Suprapubic skin (tissue), 4 donors: ENCODE measurements around the gene MAML2. TPM values are rescaled to one million over a fixed set of nuclear protein-coding genes. Genes with fewer than 3 reads are reported as not detected.

ENCODE experiments used
- DNase-seq, 2 donors: peaks; one replicate each; pipeline ENCODE4 v3.0.0-alpha.2; 2019; ENCODE audit warnings: low spot score in 2 of 2
- H3K27ac ChIP-seq: fragments of 200-600 bp; sonication (generic); one replicate; pipeline ENCODE4 v1.5.1; 2019
- H3K27me3 ChIP-seq: fragments of 200-600 bp; sonication (generic); one replicate; pipeline ENCODE4 v1.5.1; 2019
- H3K36me3 ChIP-seq: fragments of 200-600 bp; sonication (generic); one replicate; pipeline ENCODE4 v1.5.1; 2019
- H3K4me1 ChIP-seq: fragments of 200-600 bp; sonication (generic); one replicate; pipeline ENCODE4 v1.5.1; 2019
- H3K4me3 ChIP-seq: fragments of 200-600 bp; sonication (generic); one replicate; pipeline ENCODE4 v1.5.1; 2019; ENCODE audit warnings: mild to moderate bottlenecking
- H3K9me3 ChIP-seq: fragments of 200-600 bp; sonication (generic); one replicate; pipeline ENCODE4 v1.5.1; 2019
- CTCF ChIP-seq, 2 donors: fragments of 200-600 bp in 1 of 2; fragments of 450-650 bp in 1 of 2; sonication (generic) in 1 of 2; IDR thresholded peaks; one replicate each; pipeline ENCODE4 v1.5.1; 2016 to 2019; ENCODE audit warnings: antibody characterized with exemption in 2 of 2, mild to moderate bottlenecking in 1 of 2, moderate library complexity in 1 of 2
- EP300 ChIP-seq: sonication (generic); formaldehyde crosslinking; IDR thresholded peaks from one replicate; pipeline ENCODE4 v1.6.1; 2017; ENCODE audit warnings: antibody characterized with exemption
- POLR2A ChIP-seq, 2 donors: fragments of 450-650 bp; IDR thresholded peaks; one replicate each; pipeline ENCODE4 v1.6.1; 2017; ENCODE audit warnings: antibody characterized with exemption in 2 of 2, mild to moderate bottlenecking in 2 of 2, moderate library complexity in 2 of 2
- POLR2AphosphoS5 ChIP-seq, 3 donors: sonication (generic); formaldehyde crosslinking; IDR thresholded peaks; one replicate each; pipeline ENCODE4 v1.6.1; 2017; ENCODE audit warnings: antibody characterized with exemption in 3 of 3
- WGBS: methylation state at CpG from one replicate; pipeline ENCODE4 v1.1.5; 2018; 5-methylcytosine and 5-hydroxymethylcytosine counted together
- total RNA-seq, 4 donors: library from RNA; depleted of rRNA; stranded (reverse); fragments of >200 nt; gene quantifications; one replicate each; pipeline ENCODE4 v1.1.0, GENCODE V29; 2016

The MAML2 gene
- total RNA-seq, 4 donors from 2014 or later: 24.9 to 44.4 (median 30.9) TPM

- H3K27me3 ChIP-seq: no peaks in the 10 kb centered on the region
- H3K27ac ChIP-seq: no peak overlapping the region
- 51% methylated on average over 1 of the region's 1 CpG for WGBS
- no peak for DNase-seq
- no peaks in the 10 kb centered on the region for H3K9me3 ChIP-seq
- no peak overlapping the region for H3K4me3 ChIP-seq
- no peaks in the 10 kb centered on the region for H3K36me3 ChIP-seq
- peaks cover 23% of the 10 kb centered on the region for H3K4me1 ChIP-seq
- TF ChIP-seq EP300 (no peak), CTCF (IDR thresholded peaks at IDR 0.05) (no peak), POLR2A (IDR thresholded peaks at IDR 0.05) (no peak), POLR2AphosphoS5 (IDR thresholded peaks at IDR 0.05) (no peak)
Observed at GRCh38 chr11:96043291-96043690, 299.7 kb downstream of the MAML2 start.

- no peak for TF ChIP-seq POLR2AphosphoS5 (IDR thresholded peaks at IDR 0.05)
- TF ChIP-seq CTCF (IDR thresholded peaks at IDR 0.05): no peak
- no peak for TF ChIP-seq POLR2A (IDR thresholded peaks at IDR 0.05)
- no peak for TF ChIP-seq EP300
- DNase-seq: no peak
- Histone ChIP-seq H3K27me3 (no peaks in the 10 kb centered on the region), H3K36me3 (no peaks in the 10 kb centered on the region), H3K4me1 (peaks cover 22% of the 10 kb centered on the region), H3K4me3 (no peak overlapping the region), H3K27ac (peak overlapping the region; percentile 46), H3K9me3 (no peaks in the 10 kb centered on the region)
- WGBS: 39% methylated on average over 5 of the region's 5 CpGs
Observed at GRCh38 chr11:96038046-96038445, 304.9 kb downstream of the MAML2 start.

GRCh38 chr11:96037405-96037949 is 305.5 kb downstream of the MAML2 start:
- Histone ChIP-seq H3K9me3 (no peaks in the 10 kb centered on the region), H3K36me3 (no peaks in the 10 kb centered on the region), H3K27me3 (no peaks in the 10 kb centered on the region), H3K4me3 (no peak overlapping the region), H3K4me1 (peaks cover 22% of the 10 kb centered on the region), H3K27ac (peak overlapping the region; percentile 46)
- no peak for DNase-seq
- TF ChIP-seq POLR2AphosphoS5 (IDR thresholded peaks at IDR 0.05) (no peak), POLR2A (IDR thresholded peaks at IDR 0.05) (no peak), CTCF (IDR thresholded peaks at IDR 0.05) (no peak), EP300 (no peak)
- WGBS: 29% methylated on average over 4 of the region's 4 CpGs

- Histone ChIP-seq H3K9me3 (no peaks in the 10 kb centered on the region), H3K4me1 (peaks cover 22% of the 10 kb centered on the region), H3K4me3 (no peak overlapping the region), H3K27ac (peak overlapping the region; percentile 46), H3K36me3 (no peaks in the 10 kb centered on the region), H3K27me3 (no peaks in the 10 kb centered on the region)
- no peak for DNase-seq
- WGBS: 41% methylated on average over 6 of the region's 6 CpGs
- TF ChIP-seq CTCF (IDR thresholded peaks at IDR 0.05) (no peak), EP300 (no peak), POLR2A (IDR thresholded peaks at IDR 0.05) (no peak)
Observed at GRCh38 chr11:96036863-96037262, 306.1 kb downstream of the MAML2 start.

- H3K4me1 ChIP-seq: peaks cover 22% of the 10 kb centered on the region
- H3K27ac ChIP-seq: no peak overlapping the region
- H3K4me3 ChIP-seq: no peak overlapping the region
- DNase-seq: no peak
- no peaks in the 10 kb centered on the region for H3K27me3 ChIP-seq
- no peaks in the 10 kb centered on the region for H3K36me3 ChIP-seq
- no peaks in the 10 kb centered on the region for H3K9me3 ChIP-seq
- WGBS: 62% methylated on average over 3 of the region's 3 CpGs
- TF ChIP-seq POLR2A (IDR thresholded peaks at IDR 0.05): no peak
- TF ChIP-seq CTCF (IDR thresholded peaks at IDR 0.05): no peak
- no peak for TF ChIP-seq EP300
Observed at GRCh38 chr11:96035740-96036078, 307.3 kb downstream of the MAML2 start.
